ENCODE data around the gene PTGIS.
"Not testable (repeated sequence)": the region's sequence is repeated elsewhere in the genome, so short reads cannot be mapped to it uniquely, and the experiment has no call there.

Gene PTGIS

DNA sequence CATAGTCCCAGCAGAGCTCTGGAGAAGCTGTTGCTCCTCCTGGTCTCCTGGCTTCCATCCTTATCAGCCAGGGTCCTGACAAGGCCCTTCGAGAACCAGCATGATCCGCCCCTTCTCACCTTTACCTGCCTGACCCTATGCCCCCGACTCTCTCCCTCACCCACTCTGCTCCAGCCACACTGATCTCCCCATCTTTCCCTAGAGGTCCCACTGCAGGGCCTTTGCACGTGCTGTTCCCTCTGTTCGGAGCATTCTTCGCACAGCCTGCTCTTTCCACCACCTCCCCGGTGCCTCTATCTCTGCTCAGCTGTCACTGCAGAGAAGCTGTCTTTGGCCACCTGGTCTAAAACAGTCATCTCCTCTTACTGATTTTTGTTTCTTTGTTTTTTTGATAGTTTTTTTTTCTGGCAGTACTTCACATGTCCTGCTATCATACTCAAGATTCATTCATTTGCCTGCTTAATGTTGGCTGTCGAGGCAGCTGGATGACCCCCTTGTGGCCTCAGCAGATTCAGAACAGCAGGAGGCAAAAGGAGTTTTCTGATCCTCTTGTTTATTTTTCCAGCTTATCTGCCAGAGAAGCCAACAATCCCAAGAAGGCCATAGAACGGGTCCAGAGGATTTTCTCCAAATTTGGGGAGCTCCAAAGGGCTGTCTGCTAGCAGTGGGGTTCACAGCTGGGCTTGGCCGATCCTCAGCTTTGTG, 1.6 kb upstream of the PTGIS start:
- Histone ChIP-seq H3K27ac (ENCODE audit: insufficient read depth, low read length, poor library complexity, severe bottlenecking) (no peak overlapping the region), H3K4me3 (ENCODE audit: insufficient read depth, low read depth, low read length, poor library complexity, severe bottlenecking) (no peak overlapping the region), H3K4me1 (ENCODE audit: control insufficient read depth, insufficient read depth, low read length, poor library complexity, severe bottlenecking) (peaks cover 5% of the 10 kb centered on the region), H3K36me3 (ENCODE audit: control insufficient read depth, insufficient read depth, low read length) (no peaks in the 10 kb centered on the region), H3K9me3 (ENCODE audit: control insufficient read depth, low read length) (no peaks in the 10 kb centered on the region), H3K27me3 (replicated peaks; ENCODE audit: control insufficient read depth, insufficient read depth, low read length, poor library complexity, severe bottlenecking) (peaks cover 11% of the 10 kb centered on the region)
- no peak for DNase-seq

GRCh38 chr20:49568278-49569151, 578 bp upstream of the PTGIS start:
- no peaks in the 10 kb centered on the region for H3K36me3 ChIP-seq (ENCODE audit: control insufficient read depth, insufficient read depth, low read length)
- H3K27ac ChIP-seq (ENCODE audit: insufficient read depth, low read length, poor library complexity, severe bottlenecking) = no peak overlapping the region
- H3K9me3 ChIP-seq (ENCODE audit: control insufficient read depth, low read length) = no peaks in the 10 kb centered on the region
- H3K4me1 ChIP-seq (ENCODE audit: control insufficient read depth, insufficient read depth, low read length, poor library complexity, severe bottlenecking) = peaks cover 5% of the 10 kb centered on the region
- no peak overlapping the region for H3K4me3 ChIP-seq (ENCODE audit: insufficient read depth, low read depth, low read length, poor library complexity, severe bottlenecking)
- DNase-seq = no peak
- H3K27me3 ChIP-seq (replicated peaks; ENCODE audit: control insufficient read depth, insufficient read depth, low read length, poor library complexity, severe bottlenecking) = peaks cover 11% of the 10 kb centered on the region

- Histone ChIP-seq H3K4me3 (ENCODE audit: insufficient read depth, low read depth, low read length, poor library complexity, severe bottlenecking) (no peak overlapping the region), H3K4me1 (ENCODE audit: control insufficient read depth, insufficient read depth, low read length, poor library complexity, severe bottlenecking) (peaks cover 5% of the 10 kb centered on the region), H3K27me3 (replicated peaks; ENCODE audit: control insufficient read depth, insufficient read depth, low read length, poor library complexity, severe bottlenecking) (peaks cover 11% of the 10 kb centered on the region), H3K27ac (ENCODE audit: insufficient read depth, low read length, poor library complexity, severe bottlenecking) (no peak overlapping the region), H3K9me3 (ENCODE audit: control insufficient read depth, low read length) (no peaks in the 10 kb centered on the region), H3K36me3 (ENCODE audit: control insufficient read depth, insufficient read depth, low read length) (no peaks in the 10 kb centered on the region)
- DNase-seq = no peak
Observed at GRCh38 chr20:49566401-49567364, 1.3 kb downstream of the PTGIS start.

GRCh38 chr20:49564991-49565390, 2.9 kb downstream of the PTGIS start:
- H3K36me3 ChIP-seq (ENCODE audit: control insufficient read depth, insufficient read depth, low read length); DNase-seq; H3K9me3 ChIP-seq (ENCODE audit: control insufficient read depth, low read length); H3K27ac ChIP-seq (ENCODE audit: insufficient read depth, low read length, poor library complexity, severe bottlenecking); H3K4me3 ChIP-seq (ENCODE audit: insufficient read depth, low read depth, low read length, poor library complexity, severe bottlenecking); H3K4me1 ChIP-seq (ENCODE audit: control insufficient read depth, insufficient read depth, low read length, poor library complexity, severe bottlenecking): not testable (repeated sequence)
- peaks cover 11% of the 10 kb centered on the region for H3K27me3 ChIP-seq (replicated peaks; ENCODE audit: control insufficient read depth, insufficient read depth, low read length, poor library complexity, severe bottlenecking)

GRCh38 chr20:49563015-49563980, 4.6 kb downstream of the PTGIS start:
- Histone ChIP-seq H3K36me3 (ENCODE audit: control insufficient read depth, insufficient read depth, low read length) (no peaks in the 10 kb centered on the region), H3K9me3 (ENCODE audit: control insufficient read depth, low read length) (no peaks in the 10 kb centered on the region), H3K27ac (ENCODE audit: insufficient read depth, low read length, poor library complexity, severe bottlenecking) (no peak overlapping the region), H3K4me1 (ENCODE audit: control insufficient read depth, insufficient read depth, low read length, poor library complexity, severe bottlenecking) (peaks cover 5% of the 10 kb centered on the region), H3K27me3 (replicated peaks; ENCODE audit: control insufficient read depth, insufficient read depth, low read length, poor library complexity, severe bottlenecking) (peaks cover 4% of the 10 kb centered on the region), H3K4me3 (ENCODE audit: insufficient read depth, low read depth, low read length, poor library complexity, severe bottlenecking) (no peak overlapping the region)
- no peak for DNase-seq

DNA sequence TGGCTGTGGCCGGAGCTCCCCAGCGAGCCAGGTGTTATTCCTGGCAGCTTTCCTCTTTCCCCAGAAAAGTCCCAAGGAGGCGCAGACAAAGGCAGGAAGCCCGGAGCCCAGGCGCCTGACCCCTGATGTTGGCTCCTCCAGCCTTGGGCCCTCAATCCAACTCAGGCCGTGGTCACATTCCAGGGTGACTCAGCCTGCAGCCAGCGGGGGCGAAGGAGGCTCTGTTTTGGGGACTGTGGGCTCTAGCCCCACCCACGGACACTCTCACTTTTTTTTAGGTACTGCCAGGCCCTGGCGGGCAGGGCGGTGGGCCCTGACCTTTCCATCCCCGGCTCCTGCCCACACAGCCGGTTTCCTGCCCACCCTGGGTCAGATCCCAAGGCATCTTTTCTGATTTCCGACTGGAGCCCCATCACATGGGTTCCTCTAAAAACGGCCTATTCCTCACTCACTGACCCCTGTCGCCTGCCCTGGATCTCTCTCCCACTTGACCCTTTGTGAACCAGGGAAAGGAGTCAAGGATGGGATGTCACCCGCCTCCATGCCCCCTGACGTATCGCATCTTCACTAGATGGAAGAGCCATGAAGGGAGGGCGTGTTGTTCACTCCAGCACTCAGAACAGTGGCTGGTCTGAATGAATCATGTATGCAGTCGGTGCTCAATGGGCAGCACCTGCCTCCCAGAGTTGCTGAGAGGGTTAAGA, 5.5 kb downstream of the PTGIS start:
- Histone ChIP-seq H3K4me1 (ENCODE audit: control insufficient read depth, insufficient read depth, low read length, poor library complexity, severe bottlenecking) (peaks cover under 1% of the 10 kb centered on the region), H3K36me3 (ENCODE audit: control insufficient read depth, insufficient read depth, low read length) (no peaks in the 10 kb centered on the region), H3K9me3 (ENCODE audit: control insufficient read depth, low read length) (no peaks in the 10 kb centered on the region), H3K27me3 (replicated peaks; ENCODE audit: control insufficient read depth, insufficient read depth, low read length, poor library complexity, severe bottlenecking) (peaks cover 3% of the 10 kb centered on the region), H3K4me3 (ENCODE audit: insufficient read depth, low read depth, low read length, poor library complexity, severe bottlenecking) (no peak overlapping the region), H3K27ac (ENCODE audit: insufficient read depth, low read length, poor library complexity, severe bottlenecking) (no peak overlapping the region)
- no peak for DNase-seq

GRCh38 chr20:49561806-49562205, 6.1 kb downstream of the PTGIS start:
- no peaks in the 10 kb centered on the region for H3K4me1 ChIP-seq (ENCODE audit: control insufficient read depth, insufficient read depth, low read length, poor library complexity, severe bottlenecking)
- H3K36me3 ChIP-seq (ENCODE audit: control insufficient read depth, insufficient read depth, low read length) = no peaks in the 10 kb centered on the region
- H3K9me3 ChIP-seq (ENCODE audit: control insufficient read depth, low read length) = no peaks in the 10 kb centered on the region
- H3K4me3 ChIP-seq (ENCODE audit: insufficient read depth, low read depth, low read length, poor library complexity, severe bottlenecking) = no peak overlapping the region
- no peak for DNase-seq
- peaks cover 3% of the 10 kb centered on the region for H3K27me3 ChIP-seq (replicated peaks; ENCODE audit: control insufficient read depth, insufficient read depth, low read length, poor library complexity, severe bottlenecking)
- no peak overlapping the region for H3K27ac ChIP-seq (ENCODE audit: insufficient read depth, low read length, poor library complexity, severe bottlenecking)

- no peak for DNase-seq
- H3K27ac ChIP-seq (ENCODE audit: insufficient read depth, low read length, poor library complexity, severe bottlenecking) = no peak overlapping the region
- no peaks in the 10 kb centered on the region for H3K4me1 ChIP-seq (ENCODE audit: control insufficient read depth, insufficient read depth, low read length, poor library complexity, severe bottlenecking)
- no peaks in the 10 kb centered on the region for H3K36me3 ChIP-seq (ENCODE audit: control insufficient read depth, insufficient read depth, low read length)
- H3K9me3 ChIP-seq (ENCODE audit: control insufficient read depth, low read length) = no peaks in the 10 kb centered on the region
- peaks cover 3% of the 10 kb centered on the region for H3K27me3 ChIP-seq (replicated peaks; ENCODE audit: control insufficient read depth, insufficient read depth, low read length, poor library complexity, severe bottlenecking)
- no peak overlapping the region for H3K4me3 ChIP-seq (ENCODE audit: insufficient read depth, low read depth, low read length, poor library complexity, severe bottlenecking)
Observed at GRCh38 chr20:49561256-49561655, 6.7 kb downstream of the PTGIS start.

All from effector memory CD4-positive, alpha-beta T cell (primary cell).